Ectodermal cell (in vitro differentiated cells): ENCODE measurements around the gene CDH4.

ENCODE experiments used
- H3K27ac ChIP-seq: 2 replicates; pipeline ENCODE4 v1.7.0; 2013; ENCODE audit warnings: mild to moderate bottlenecking, low read depth, low read length; ENCODE audit not compliant: insufficient read depth, poor library complexity, severe bottlenecking
- H3K27me3 ChIP-seq: 2 replicates; pipeline ENCODE4 v1.7.0; 2013; ENCODE audit warnings: mild to moderate bottlenecking, low read length; ENCODE audit not compliant: insufficient read depth, control insufficient read depth, poor library complexity, severe bottlenecking
- H3K36me3 ChIP-seq: one replicate; pipeline ENCODE4 v1.7.0; 2013; ENCODE audit warnings: low read length; ENCODE audit not compliant: control insufficient read depth, insufficient read depth
- H3K4me1 ChIP-seq: one replicate; pipeline ENCODE4 v1.7.0; 2013; ENCODE audit warnings: low read length; ENCODE audit not compliant: control insufficient read depth, insufficient read depth
- H3K4me3 ChIP-seq: 2 replicates; pipeline ENCODE4 v1.7.0; 2013; ENCODE audit warnings: low read depth, low read length, control low read depth; ENCODE audit not compliant: insufficient read depth
- H3K9me3 ChIP-seq: 2 replicates; pipeline ENCODE4 v1.7.0; 2013; ENCODE audit warnings: mild to moderate bottlenecking, low read length, moderate library complexity; ENCODE audit not compliant: control insufficient read depth
- WGBS, 2 experiments: methylation state at CpG; one replicate each; pipeline ENCODE4 v1.1.7; 2013; ENCODE audit warnings: missing lambda C conversion rate in 2 of 2; 5-methylcytosine and 5-hydroxymethylcytosine counted together

CDH4 gene

DNA sequence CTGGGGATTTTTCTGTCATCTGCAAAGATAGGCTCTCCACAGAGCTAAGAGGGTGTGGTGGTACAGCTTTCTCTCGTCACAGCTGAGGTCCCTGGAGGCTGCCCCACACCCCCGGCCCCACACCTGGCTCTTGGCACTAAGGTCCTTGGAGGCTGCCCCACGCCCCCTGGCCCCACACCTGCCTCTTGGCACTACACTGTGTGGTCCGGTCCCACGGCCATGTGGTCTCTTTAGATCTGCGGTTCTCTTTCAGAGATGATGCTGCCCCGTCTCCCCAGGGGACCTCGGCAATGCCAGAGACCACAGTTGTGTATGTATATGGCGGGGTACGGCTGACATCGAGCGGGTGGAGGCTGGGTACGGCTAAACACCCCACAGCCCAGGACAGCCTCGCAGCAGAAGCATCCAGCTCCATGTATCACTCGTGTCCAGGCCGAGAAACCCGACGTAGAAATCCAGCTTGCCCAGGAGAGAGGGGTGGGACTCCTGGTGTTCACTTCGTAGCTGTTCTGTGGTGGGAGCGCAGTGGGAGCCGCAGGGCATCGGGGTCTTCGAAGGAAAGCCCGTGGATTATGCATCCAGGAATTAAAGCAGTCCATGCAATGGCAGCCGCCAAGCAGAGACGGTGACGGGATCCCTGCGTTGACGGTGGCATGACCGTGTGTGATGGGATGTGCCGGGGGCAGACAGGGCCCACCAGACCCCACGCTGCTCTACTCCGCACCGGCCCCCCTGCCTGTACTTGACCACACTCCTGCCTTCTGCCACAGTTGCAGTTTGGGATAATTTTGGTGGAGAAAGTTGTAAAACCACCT is 292.1 kb downstream of the CDH4 start:
- Histone ChIP-seq H3K9me3 (no peaks in the 10 kb centered on the region), H3K4me3 (no peak overlapping the region), H3K36me3 (no peaks in the 10 kb centered on the region), H3K4me1 (no peaks in the 10 kb centered on the region), H3K27me3 (no peaks in the 10 kb centered on the region), H3K27ac (no peak overlapping the region)
- WGBS, 2 experiments = 94% methylated on average over 34 of the region's 34 CpGs

DNA sequence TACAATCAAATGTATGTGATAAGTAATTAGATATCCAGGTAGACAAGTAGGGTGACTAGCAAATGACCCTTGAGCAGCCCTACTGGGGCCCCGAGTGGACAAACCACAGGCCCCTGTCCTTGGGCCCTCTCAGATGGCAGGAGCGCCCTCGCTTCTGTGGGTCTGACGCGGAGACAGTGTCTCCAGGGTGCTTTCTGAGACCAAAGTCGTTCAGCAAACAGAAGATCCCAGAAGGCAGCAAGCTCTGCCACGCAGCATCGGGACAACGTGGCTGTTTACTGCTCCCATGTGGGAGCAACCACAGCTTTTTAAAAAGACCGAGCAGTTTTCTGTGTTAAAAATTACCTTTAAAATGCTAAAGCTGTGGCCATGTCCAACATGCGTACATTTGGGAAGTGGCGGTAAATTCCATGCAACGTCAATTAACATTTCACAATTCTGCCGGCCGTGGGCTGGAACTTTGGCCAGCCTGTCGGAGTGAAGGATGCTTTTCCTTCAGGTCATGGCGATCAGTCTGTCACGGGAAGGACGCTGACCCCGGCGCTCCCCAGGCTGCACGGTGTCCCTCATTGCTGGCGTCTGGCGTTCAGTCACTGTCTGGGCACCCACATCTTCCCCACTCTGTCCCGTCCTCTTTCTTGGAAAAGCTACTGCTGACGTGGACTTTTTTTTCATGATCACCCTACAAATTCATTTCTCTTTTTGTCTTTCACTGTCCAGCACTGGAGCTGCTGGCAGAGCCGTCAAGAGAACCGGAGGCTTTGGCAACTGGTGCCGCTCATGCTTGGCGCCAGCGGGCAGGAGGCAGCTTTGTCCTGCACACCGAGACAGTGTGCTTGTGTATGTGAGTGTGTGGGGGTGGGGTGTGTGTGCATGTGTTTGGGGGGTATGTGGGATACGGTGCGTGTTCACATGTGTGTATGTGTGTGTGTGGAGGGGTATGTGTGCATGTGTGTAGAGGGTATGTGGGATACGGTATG is 293.1 kb downstream of the CDH4 start:
- H3K27ac ChIP-seq = no peak overlapping the region
- H3K4me1 ChIP-seq = no peaks in the 10 kb centered on the region
- H3K36me3 ChIP-seq = no peaks in the 10 kb centered on the region
- no peak overlapping the region for H3K4me3 ChIP-seq
- WGBS, 2 experiments = 94% methylated on average over 35 of the region's 35 CpGs
- no peaks in the 10 kb centered on the region for H3K27me3 ChIP-seq
- no peaks in the 10 kb centered on the region for H3K9me3 ChIP-seq

DNA sequence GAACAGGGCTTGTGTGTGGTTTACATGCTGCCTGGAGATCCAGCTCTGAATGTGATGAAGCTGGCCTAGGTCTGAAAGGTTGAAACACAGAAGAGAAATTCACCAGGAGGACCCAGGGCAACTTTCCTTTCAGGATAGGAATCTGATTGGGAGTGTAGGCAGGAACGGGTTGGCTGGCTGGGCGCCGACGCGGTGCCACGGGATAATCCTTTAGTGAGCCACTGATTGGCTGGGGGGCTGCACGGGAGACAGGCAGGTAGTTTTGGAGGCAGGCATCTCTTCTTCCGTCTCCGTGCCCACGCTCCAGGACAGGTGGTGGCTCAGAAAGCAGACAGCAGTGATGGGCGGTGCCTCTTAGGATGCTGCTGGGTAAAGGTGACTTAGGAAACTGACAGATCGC is 294.6 kb downstream of the CDH4 start:
- Histone ChIP-seq H3K36me3 (no peaks in the 10 kb centered on the region), H3K4me3 (no peak overlapping the region), H3K27ac (no peak overlapping the region), H3K27me3 (no peaks in the 10 kb centered on the region), H3K4me1 (no peaks in the 10 kb centered on the region), H3K9me3 (no peaks in the 10 kb centered on the region)
- 94 to 96% methylated on average over 12 of the region's 12 CpGs for WGBS, 2 experiments

DNA sequence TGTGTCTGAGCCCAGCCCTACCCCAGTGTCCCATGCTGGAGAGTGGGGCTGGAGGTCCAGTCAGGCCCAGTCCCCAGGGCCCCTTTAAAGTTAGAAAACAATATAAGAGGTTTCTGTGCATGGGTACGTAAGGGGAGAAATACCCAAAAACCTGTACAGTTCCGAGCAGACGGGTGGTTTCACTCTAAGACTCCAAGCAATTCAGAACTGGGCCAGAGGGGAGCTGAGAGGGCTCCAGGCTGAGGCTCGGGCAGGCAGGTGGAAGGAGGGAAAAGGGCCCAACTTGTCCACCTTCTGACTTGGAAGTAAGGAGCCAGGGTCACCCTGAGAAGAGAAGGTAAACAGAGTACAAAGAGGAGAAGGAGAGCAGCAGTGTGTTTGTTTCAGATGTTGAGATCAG is 296.0 kb downstream of the CDH4 start:
- H3K36me3 ChIP-seq = no peaks in the 10 kb centered on the region
- H3K4me1 ChIP-seq = no peaks in the 10 kb centered on the region
- no peaks in the 10 kb centered on the region for H3K27me3 ChIP-seq
- no peak overlapping the region for H3K27ac ChIP-seq
- H3K9me3 ChIP-seq = no peaks in the 10 kb centered on the region
- no peak overlapping the region for H3K4me3 ChIP-seq
- 88 to 94% methylated on average over 4 of the region's 4 CpGs for WGBS, 2 experiments

- Histone ChIP-seq H3K36me3 (no peaks in the 10 kb centered on the region), H3K27me3 (no peaks in the 10 kb centered on the region), H3K4me1 (no peaks in the 10 kb centered on the region), H3K4me3 (no peak overlapping the region), H3K27ac (no peak overlapping the region), H3K9me3 (no peaks in the 10 kb centered on the region)
- WGBS, 2 experiments = 92 to 94% methylated on average over 2 of the region's 2 CpGs
Observed at GRCh38 chr20:61549865-61550264, 297.8 kb downstream of the CDH4 start.

GRCh38 chr20:61551401-61551800 is 299.3 kb downstream of the CDH4 start:
- H3K9me3 ChIP-seq = no peaks in the 10 kb centered on the region
- H3K4me1 ChIP-seq = no peaks in the 10 kb centered on the region
- no peak overlapping the region for H3K27ac ChIP-seq
- H3K36me3 ChIP-seq = no peaks in the 10 kb centered on the region
- WGBS, 2 experiments = 85 to 95% methylated on average over 2 of the region's 2 CpGs
- H3K4me3 ChIP-seq = no peak overlapping the region
- H3K27me3 ChIP-seq = no peaks in the 10 kb centered on the region

DNA sequence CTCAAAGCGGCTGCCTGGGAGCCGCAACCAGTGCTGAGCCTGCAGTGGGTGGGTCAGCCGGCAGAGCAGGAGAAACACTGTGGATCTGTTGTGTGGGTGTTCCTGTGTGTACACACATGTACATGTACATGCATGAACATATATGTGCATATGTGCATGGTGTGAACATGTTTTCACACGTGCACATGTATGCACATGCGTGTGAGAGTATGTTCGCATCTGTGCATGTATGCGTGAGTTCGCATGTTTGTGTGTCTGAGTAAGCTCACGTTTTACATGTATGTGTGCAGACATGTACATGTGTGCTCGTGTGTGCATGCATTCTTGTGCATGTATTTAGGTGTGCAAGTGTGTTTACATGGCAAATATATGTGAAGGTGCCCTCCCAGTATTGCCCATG is 302.6 kb downstream of the CDH4 start:
- WGBS, 2 experiments = 96% methylated on average over 10 of the region's 10 CpGs
- no peaks in the 10 kb centered on the region for H3K36me3 ChIP-seq
- no peak overlapping the region for H3K27ac ChIP-seq
- H3K4me1 ChIP-seq = no peaks in the 10 kb centered on the region
- H3K4me3 ChIP-seq = no peak overlapping the region
- H3K9me3 ChIP-seq = no peaks in the 10 kb centered on the region
- no peaks in the 10 kb centered on the region for H3K27me3 ChIP-seq

DNA sequence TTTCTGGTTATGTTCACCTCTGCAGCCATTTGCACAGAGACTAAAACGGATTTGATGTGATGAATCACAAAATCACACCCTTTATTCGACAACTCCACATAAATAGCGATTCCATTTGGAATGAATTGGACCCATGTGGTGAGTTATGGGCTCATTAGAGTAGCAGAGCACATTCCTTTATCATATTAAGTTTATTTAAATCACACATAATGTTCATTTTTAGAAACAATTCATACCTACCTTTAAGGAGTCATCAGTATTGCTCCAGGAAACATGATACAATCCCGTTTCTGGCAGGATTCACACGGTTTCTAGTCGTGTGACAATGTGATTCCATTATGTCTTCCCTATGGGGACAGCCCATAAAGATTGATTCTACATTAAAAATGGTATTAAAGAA is 303.5 kb downstream of the CDH4 start:
- no peaks in the 10 kb centered on the region for H3K27me3 ChIP-seq
- no peaks in the 10 kb centered on the region for H3K9me3 ChIP-seq
- 88 to 92% methylated on average over 6 of the region's 6 CpGs for WGBS, 2 experiments
- H3K4me3 ChIP-seq = no peak overlapping the region
- no peak overlapping the region for H3K27ac ChIP-seq
- H3K4me1 ChIP-seq = no peaks in the 10 kb centered on the region
- no peaks in the 10 kb centered on the region for H3K36me3 ChIP-seq

- H3K27ac ChIP-seq = no peak overlapping the region
- H3K36me3 ChIP-seq = no peaks in the 10 kb centered on the region
- no peaks in the 10 kb centered on the region for H3K27me3 ChIP-seq
- no peaks in the 10 kb centered on the region for H3K9me3 ChIP-seq
- WGBS, 2 experiments = 91 to 94% methylated on average over 3 of the region's 3 CpGs
- no peaks in the 10 kb centered on the region for H3K4me1 ChIP-seq
- H3K4me3 ChIP-seq = no peak overlapping the region
Observed at GRCh38 chr20:61556111-61556510, 304.1 kb downstream of the CDH4 start.

GRCh38 chr20:61556673-61557072 is 304.6 kb downstream of the CDH4 start:
- H3K27me3 ChIP-seq = no peaks in the 10 kb centered on the region
- no peaks in the 10 kb centered on the region for H3K4me1 ChIP-seq
- H3K36me3 ChIP-seq = no peaks in the 10 kb centered on the region
- no peak overlapping the region for H3K4me3 ChIP-seq
- H3K27ac ChIP-seq = no peak overlapping the region
- H3K9me3 ChIP-seq = no peaks in the 10 kb centered on the region
- WGBS, 2 experiments = 95% methylated on average over 13 of the region's 13 CpGs
